Measurements from ENCODE around the gene ADGRD2. TPM values are rescaled to one million over a fixed set of nuclear protein-coding genes. Genes with fewer than 3 reads are reported as not detected.

Gene ADGRD2
- total and polyA plus RNA-seq, 9 donors: not detected

DNA sequence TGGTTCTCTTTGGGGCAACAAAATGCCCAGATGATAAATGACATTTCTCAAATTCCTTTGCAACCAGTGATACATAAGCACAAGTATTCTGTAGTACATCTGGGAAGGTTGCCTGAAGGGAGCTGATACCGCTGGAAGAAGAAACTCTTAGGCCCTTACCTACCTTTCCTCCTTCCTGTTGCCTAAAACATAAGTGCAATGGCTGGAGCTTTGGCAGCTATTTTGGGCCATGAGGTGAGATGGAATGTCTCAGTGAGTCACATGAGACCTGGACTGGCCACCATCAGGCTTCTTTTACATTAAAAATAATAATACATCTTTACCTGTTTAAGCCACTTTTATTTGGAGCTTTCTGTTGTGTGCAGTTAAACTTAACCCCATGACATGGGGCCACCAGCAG, 11.2 kb upstream of the ADGRD2 start:
- 71 to 87% (median 83%) methylated on average over 1 of the region's 1 CpG for WGBS, 3 donors
- Histone ChIP-seq H3K27ac (no peak overlapping the region), H3K27me3 (no peaks in the 10 kb centered on the region), H3K9me3 (peaks cover 0 to 7% of the 10 kb centered on the region in 2 donors), H3K36me3 (no peaks in the 10 kb centered on the region), H3K4me3 (no peak overlapping the region), H3K4me1 (ENCODE audit: insufficient read depth) (no peaks in the 10 kb centered on the region)
- TF ChIP-seq, protein P1, sequence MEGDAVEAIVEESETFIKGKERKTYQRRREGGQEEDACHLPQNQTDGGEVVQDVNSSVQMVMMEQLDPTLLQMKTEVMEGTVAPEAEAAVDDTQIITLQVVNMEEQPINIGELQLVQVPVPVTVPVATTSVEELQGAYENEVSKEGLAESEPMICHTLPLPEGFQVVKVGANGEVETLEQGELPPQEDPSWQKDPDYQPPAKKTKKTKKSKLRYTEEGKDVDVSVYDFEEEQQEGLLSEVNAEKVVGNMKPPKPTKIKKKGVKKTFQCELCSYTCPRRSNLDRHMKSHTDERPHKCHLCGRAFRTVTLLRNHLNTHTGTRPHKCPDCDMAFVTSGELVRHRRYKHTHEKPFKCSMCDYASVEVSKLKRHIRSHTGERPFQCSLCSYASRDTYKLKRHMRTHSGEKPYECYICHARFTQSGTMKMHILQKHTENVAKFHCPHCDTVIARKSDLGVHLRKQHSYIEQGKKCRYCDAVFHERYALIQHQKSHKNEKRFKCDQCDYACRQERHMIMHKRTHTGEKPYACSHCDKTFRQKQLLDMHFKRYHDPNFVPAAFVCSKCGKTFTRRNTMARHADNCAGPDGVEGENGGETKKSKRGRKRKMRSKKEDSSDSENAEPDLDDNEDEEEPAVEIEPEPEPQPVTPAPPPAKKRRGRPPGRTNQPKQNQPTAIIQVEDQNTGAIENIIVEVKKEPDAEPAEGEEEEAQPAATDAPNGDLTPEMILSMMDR (IDR thresholded peaks at IDR 0.05): no peak
- TF ChIP-seq EP300 (IDR thresholded peaks at IDR 0.05): no peak
- no peak for DNase-seq
- intact Hi-C loops (cut with DNase I): no loop called here

- no peaks in the 10 kb centered on the region for H3K27me3 ChIP-seq
- TF ChIP-seq POLR2A (IDR thresholded peaks at IDR 0.05) (no peak), EP300 (IDR thresholded peaks at IDR 0.05) (no peak)
- TF ChIP-seq, protein P1 (IDR thresholded peaks at IDR 0.05): no peak
- no peaks in the 10 kb centered on the region for H3K36me3 ChIP-seq
- no peaks in the 10 kb centered on the region for H3K4me1 ChIP-seq (ENCODE audit: insufficient read depth)
- no peak for DNase-seq
- WGBS, 3 donors: 81 to 94% (median 91%) methylated on average over 6 of the region's 6 CpGs
- no peak overlapping the region for H3K27ac ChIP-seq
- intact Hi-C loops (cut with DNase I): no loop called here
- no peak overlapping the region for H3K4me3 ChIP-seq
- peaks cover 0 to 7% of the 10 kb centered on the region in 2 donors for H3K9me3 ChIP-seq
Observed at GRCh38 chr9:124439686-124440243, 10.5 kb upstream of the ADGRD2 start.

DNA sequence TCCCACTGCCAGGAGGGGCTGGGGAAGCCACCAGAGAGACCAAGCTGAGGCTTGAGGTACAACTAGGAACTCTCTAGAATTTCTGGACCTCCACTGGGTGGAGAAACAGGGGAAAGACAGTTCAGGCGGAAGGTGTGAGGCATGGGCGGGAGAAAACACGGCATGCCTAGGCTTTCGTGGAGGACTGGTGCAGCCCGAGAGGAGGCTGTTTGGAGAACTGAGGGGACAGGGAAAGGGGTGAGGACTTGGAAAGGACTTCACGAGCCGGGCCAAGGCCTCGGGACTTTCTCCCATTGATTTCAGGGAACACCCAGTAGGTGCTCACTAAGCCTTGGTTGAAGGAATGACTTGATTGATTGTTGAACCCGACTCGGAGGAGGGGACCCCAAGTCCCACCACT, 9.5 kb upstream of the ADGRD2 start:
- Histone ChIP-seq H3K4me3 (no peak overlapping the region), H3K27ac (no peak overlapping the region), H3K27me3 (no peaks in the 10 kb centered on the region), H3K9me3 (peaks cover 0 to 7% of the 10 kb centered on the region in 2 donors), H3K4me1 (ENCODE audit: insufficient read depth) (no peaks in the 10 kb centered on the region), H3K36me3 (no peaks in the 10 kb centered on the region)
- TF ChIP-seq, protein P1 (IDR thresholded peaks at IDR 0.05): no peak
- 67 to 68% (median 68%) methylated on average over 10 of the region's 10 CpGs for WGBS, 3 donors
- intact Hi-C loops (cut with DNase I): no loop called here
- DNase-seq: no peak

GRCh38 chr9:124441291-124441690, 9.0 kb upstream of the ADGRD2 start:
- H3K4me3 ChIP-seq: no peak overlapping the region
- H3K36me3 ChIP-seq: no peaks in the 10 kb centered on the region
- H3K27me3 ChIP-seq: no peaks in the 10 kb centered on the region
- WGBS, 3 donors: 83 to 90% (median 85%) methylated on average over 16 of the region's 16 CpGs
- intact Hi-C loops (cut with DNase I): no loop called here
- H3K9me3 ChIP-seq: peaks cover 0 to 7% of the 10 kb centered on the region in 2 donors
- no peaks in the 10 kb centered on the region for H3K4me1 ChIP-seq (ENCODE audit: insufficient read depth)
- TF ChIP-seq POLR2A (IDR thresholded peaks at IDR 0.05): no peak
- TF ChIP-seq, protein P1 (IDR thresholded peaks at IDR 0.05): no peak
- TF ChIP-seq EP300 (IDR thresholded peaks at IDR 0.05): no peak
- DNase-seq: no peak
- H3K27ac ChIP-seq: no peak overlapping the region
